Retinal pigment epithelial cell (primary cell): Measurements from ENCODE around the gene USP35.
A peak's percentile ranks its signal among the peaks of the same experiment; 100 is the strongest.

Experiments used
- DNase-seq: peaks from one replicate; pipeline ENCODE4 v3.0.0-alpha.2; 2010; ENCODE audit warnings: low read depth
- H3K4me3 ChIP-seq: 2 replicates; pipeline ENCODE4 v1.5.1; 2011; ENCODE audit warnings: mild to moderate bottlenecking, low read length, control low read depth, moderate library complexity
- CTCF ChIP-seq: conservative IDR thresholded peaks from 2 replicates; pipeline ENCODE4 v1.5.1; 2011; ENCODE audit warnings: low read depth, low read length, control low read depth, inconsistent platforms

USP35 gene

GRCh38 chr11:78149646-78150045, 39.1 kb upstream of the USP35 start:
- TF ChIP-seq CTCF, result peak; percentile 27
- peak; percentile 3 for DNase-seq
- no peak overlapping the region for H3K4me3 ChIP-seq

DNA sequence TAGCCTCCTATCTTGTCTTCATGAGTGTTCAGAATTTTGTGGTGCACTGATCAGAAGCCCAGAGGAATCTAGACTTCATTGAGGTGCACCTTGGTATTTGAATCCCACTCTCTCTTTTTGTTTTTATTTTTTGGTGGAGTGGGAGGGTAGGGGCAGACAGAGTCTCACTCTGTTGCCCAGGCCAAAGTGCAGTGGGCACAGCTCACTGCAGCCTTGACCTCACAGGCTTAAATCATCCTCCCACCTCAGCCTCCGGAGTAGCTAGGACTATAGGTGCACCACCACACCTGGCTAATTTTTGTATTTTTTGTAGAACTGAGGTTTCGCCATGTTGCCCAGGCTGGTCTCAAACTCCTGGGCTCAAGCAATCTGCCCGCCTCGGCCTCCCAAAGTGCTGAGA, 38.4 kb upstream of the USP35 start:
- TF ChIP-seq CTCF, result no peak
- no peak for DNase-seq
- H3K4me3 ChIP-seq, result no peak overlapping the region

- no peak overlapping the region for H3K4me3 ChIP-seq
- no peak for TF ChIP-seq CTCF
- no peak for DNase-seq
Measured at GRCh38 chr11:78150754-78151153, 38.0 kb upstream of the USP35 start.

GRCh38 chr11:78151804-78152203, 36.9 kb upstream of the USP35 start:
- no peak overlapping the region for H3K4me3 ChIP-seq
- no peak for TF ChIP-seq CTCF
- DNase-seq, result no peak

GRCh38 chr11:78156127-78156844, 32.4 kb upstream of the USP35 start:
- H3K4me3 ChIP-seq, result no peak overlapping the region

DNA sequence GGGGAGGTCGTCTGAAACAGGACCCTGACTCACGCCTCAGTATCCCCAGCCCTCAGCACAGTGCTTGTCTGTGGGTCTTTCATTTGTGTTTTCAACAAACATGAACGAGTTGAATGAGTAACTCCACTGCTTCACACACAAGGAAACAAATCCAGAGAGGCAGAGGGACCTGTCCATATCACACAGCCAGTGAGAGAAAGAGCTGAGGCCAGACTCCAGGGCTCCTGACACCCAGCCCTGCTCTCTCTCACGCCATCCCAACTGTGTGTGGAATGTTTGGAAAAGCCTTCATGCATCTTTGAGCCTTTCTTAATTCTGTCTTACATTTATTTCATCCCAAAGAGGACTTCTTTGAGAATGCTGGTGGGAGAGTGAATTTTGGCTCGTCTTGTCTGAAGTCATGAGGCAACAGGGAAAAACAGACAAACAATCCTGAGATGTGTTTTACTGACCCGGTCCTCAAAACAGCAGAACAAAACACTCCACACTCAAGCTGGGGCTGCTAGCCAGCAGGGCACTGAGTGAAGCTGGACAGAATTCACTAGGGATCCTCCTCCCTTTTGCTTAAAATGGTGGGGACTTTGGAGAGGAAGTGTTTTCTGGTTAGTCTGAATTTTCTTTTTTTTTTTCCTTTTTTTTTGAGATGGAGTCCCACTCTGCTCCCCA, 29.6 kb upstream of the USP35 start:
- no peak for DNase-seq
- H3K4me3 ChIP-seq, result no peak overlapping the region
- no peak for TF ChIP-seq CTCF

More at GRCh38 chr11:78156127-78156844, 32.4 kb upstream of the USP35 start:
- no peak for DNase-seq
- no peak for TF ChIP-seq CTCF

GRCh38 chr11:78160557-78160956, 28.2 kb upstream of the USP35 start:
- no peak for TF ChIP-seq CTCF
- DNase-seq, result no peak
- H3K4me3 ChIP-seq, result no peak overlapping the region
